HepG2 (cell line): ENCODE measurements around the gene ARRDC3. TPM values are rescaled to one million over a fixed set of nuclear protein-coding genes. Genes with fewer than 3 reads are reported as not detected.

Source experiments
- ATAC-seq: fragments of 200-7000 bp; cut with Tn5 transposase; 3 replicates; pipeline ENCODE4 v1.9.1; 2020; ENCODE audit warnings: mild to moderate bottlenecking, moderate library complexity
- BruUV-seq: library from RNA; stranded (reverse); fragments of 400-500 nt; replicated peaks from 2 replicates; lab custom pipeline; 2021; lab: Mats Ljungman, UMichigan
- CTCF ChIA-PET: fragments of 300-600 bp; formaldehyde crosslinking; extraction: SDS; loops from one replicate; lab custom pipeline; 2021; ENCODE audit warnings: low total read pairs, inconsistent platforms, low intra/inter-chr PET ratio; lab: Yijun Ruan, JAX
- POLR2A ChIA-PET: fragments of 350-600 bp; sonication (Branson Sonifier 250); formaldehyde crosslinking; loops from one replicate; lab custom pipeline; 2020; ENCODE audit warnings: antibody characterized with exemption, inconsistent platforms; lab: Yijun Ruan, JAX
- DNase-seq: peaks from one replicate; pipeline ENCODE4 v3.0.0-alpha.2; 2015; ENCODE audit warnings: low spot score
- FAIRE-seq: peaks from 3 replicates; lab custom pipeline; 2011; peaks lifted over from hg19 to GRCh38; lab: Jason Lieb, UNC
- H2AFZ ChIP-seq: one replicate; pipeline ENCODE4 v1.6.1; 2011; ENCODE audit warnings: low read length, inconsistent platforms
- H3K27ac ChIP-seq: fragments of 300-600 bp; 3 replicates; pipeline ENCODE4 v1.8.0; 2011; ENCODE audit warnings: mixed run types, mild to moderate bottlenecking, mixed read lengths, low read length, inconsistent platforms; ENCODE audit not compliant: insufficient read depth; ENCODE audit errors: extremely low read length
- H3K27me3 ChIP-seq, 2 experiments: fragments of 200-600 bp in 1 of 2; 2 replicates in 1 of 2; 3 replicates in 1 of 2; pipeline versions ENCODE4 v1.6.0 to v1.8.0; 2011; ENCODE audit warnings: low read length in 2 of 2, mild to moderate bottlenecking in 2 of 2, moderate library complexity in 2 of 2, inconsistent platforms in 1 of 2; ENCODE audit not compliant: insufficient read depth in 2 of 2, control insufficient read depth in 1 of 2
- H3K36me3 ChIP-seq, 2 experiments: fragments of 200-600 bp in 1 of 2; replicated peaks in 1 of 2; 2 replicates in 1 of 2; 3 replicates in 1 of 2; pipeline versions ENCODE4 v1.5.1 to v1.8.0; 2011; ENCODE audit warnings: low read length in 2 of 2, inconsistent platforms in 1 of 2; ENCODE audit not compliant: insufficient read depth in 2 of 2, control insufficient read depth in 1 of 2
- H3K4me1 ChIP-seq: 2 replicates; pipeline ENCODE4 v1.5.1; 2012; ENCODE audit warnings: low read length, inconsistent platforms; ENCODE audit not compliant: insufficient read depth
- H3K4me2 ChIP-seq: 2 replicates; pipeline ENCODE4 v1.6.0; 2011; ENCODE audit warnings: low read depth, low read length, inconsistent platforms
- H3K4me3 ChIP-seq, 3 experiments: fragments of 200-600 bp in 1 of 3; sonication (generic), shearing (Covaris generic) in 1 of 3; replicated peaks in 1 of 3; 2 replicates each; pipeline ENCODE4 v1.5.1; 2011 to 2016; ENCODE audit warnings: low read length in 3 of 3, inconsistent platforms in 2 of 3, low read depth in 2 of 3, mild to moderate bottlenecking in 2 of 3, control low read depth in 1 of 3, mixed read lengths in 1 of 3; ENCODE audit not compliant: insufficient read depth in 1 of 3
- H3K79me2 ChIP-seq: one replicate; pipeline ENCODE4 v1.6.1; 2011; ENCODE audit warnings: low read length, inconsistent platforms; ENCODE audit not compliant: insufficient read depth
- H3K9ac ChIP-seq: 2 replicates; pipeline ENCODE4 v1.6.0; 2011; ENCODE audit warnings: mild to moderate bottlenecking, low read depth, low read length, inconsistent platforms; ENCODE audit not compliant: insufficient read depth
- H3K9me3 ChIP-seq: 2 replicates; pipeline ENCODE4 v1.5.1; 2012; ENCODE audit warnings: mild to moderate bottlenecking, low read length
- H4K20me1 ChIP-seq: 2 replicates; pipeline ENCODE4 v1.6.0; 2011; ENCODE audit warnings: inconsistent platforms, mild to moderate bottlenecking, low read length, moderate library complexity; ENCODE audit not compliant: insufficient read depth
- CAMTA2 ChIP-seq: sonication (generic); formaldehyde crosslinking; IDR thresholded peaks from 2 replicates; pipeline ENCODE4 v1.4.0; 2020; ENCODE audit warnings: mild to moderate bottlenecking, missing genetic modification reagents, borderline replicate concordance
- HDAC2 ChIP-seq: sonication (generic); formaldehyde crosslinking; IDR thresholded peaks from 2 replicates; pipeline ENCODE4 v1.4.0; 2020; ENCODE audit warnings: missing genetic modification reagents
- MAFG ChIP-seq: sonication (generic); formaldehyde crosslinking; IDR thresholded peaks from 2 replicates; pipeline ENCODE4 v1.5.1; 2020; ENCODE audit warnings: mild to moderate bottlenecking, missing genetic modification reagents
- MXD4 ChIP-seq: IDR thresholded peaks from 2 replicates; pipeline ENCODE4 v1.6.1; 2016; ENCODE audit warnings: mild to moderate bottlenecking, missing biosample characterization, missing genetic modification reagents
- PAF1 ChIP-seq: IDR thresholded peaks from 2 replicates; pipeline ENCODE4 v1.6.1; 2016; ENCODE audit warnings: missing genetic modification reagents, missing compliant biosample characterization
- PAX8 ChIP-seq: sonication (generic); formaldehyde crosslinking; IDR thresholded peaks from 2 replicates; pipeline ENCODE4 v1.8.0; 2022; ENCODE audit warnings: mild to moderate bottlenecking, missing genetic modification reagents, borderline replicate concordance
- PHF21A ChIP-seq: sonication (generic); formaldehyde crosslinking; IDR thresholded peaks from 2 replicates; pipeline ENCODE4 v1.5.0; 2020; ENCODE audit warnings: mild to moderate bottlenecking, missing genetic modification reagents
- SMAD3 ChIP-seq: sonication (generic); formaldehyde crosslinking; IDR thresholded peaks from 2 replicates; pipeline ENCODE4 v1.4.0; 2020; ENCODE audit warnings: missing genetic modification reagents
- ZNF234 ChIP-seq: sonication (generic); formaldehyde crosslinking; conservative IDR thresholded peaks from 2 replicates; pipeline ENCODE4 v1.5.1; 2020; ENCODE audit warnings: mild to moderate bottlenecking, missing genetic modification reagents
- ZNF296 ChIP-seq: sonication (generic); formaldehyde crosslinking; conservative IDR thresholded peaks from 2 replicates; pipeline ENCODE4 v1.5.0; 2020; ENCODE audit warnings: mild to moderate bottlenecking, missing genetic modification reagents
- ZNF33B ChIP-seq: sonication (generic); formaldehyde crosslinking; IDR thresholded peaks from 2 replicates; pipeline ENCODE4 v1.5.1; 2020; ENCODE audit warnings: mild to moderate bottlenecking, missing genetic modification reagents
- ZNF775 ChIP-seq: sonication (generic); formaldehyde crosslinking; IDR thresholded peaks from 2 replicates; pipeline ENCODE4 v1.4.0; 2020; ENCODE audit warnings: missing genetic modification reagents, mild to moderate bottlenecking, moderate library complexity, borderline replicate concordance
- WGBS: methylation state at CpG from one replicate; pipeline ENCODE4 v1.1.6; 2017; ENCODE audit warnings: low lambda C conversion rate; 5-methylcytosine and 5-hydroxymethylcytosine counted together
- in situ Hi-C: cut with HindIII; loops from 2 replicates; pipeline ENCODE4 v1.10.0; 2017; ENCODE audit warnings: low pct_unique_long_range_greater_than_20kb; ENCODE audit not compliant: extremely low pct_ligation_motif_present
- intact Hi-C: fragments of 100-400 bp; cut with micrococcal nuclease; formaldehyde crosslinking; loops from one replicate; pipeline ENCODE4 v1.10.0; 2022; ENCODE audit not compliant: unreplicated experiment
- polyA plus RNA-seq, 8 experiments: library from polyadenylated mRNA; depleted of rRNA in 3 of 8; stranded (reverse) in 7 of 8; unstranded in 1 of 8; fragments of >200 nt; fragmentation: Illumina TruSeq in 4 of 8; extraction: Trizol in 4 of 8; gene quantifications; 2 replicates each; pipeline versions ENCODE4 v1.2.1 to v1.2.3, GENCODE V29; 2011 to 2016; ENCODE audit warnings: low read depth in 4 of 8, missing spikeins in 1 of 8, mixed read lengths in 1 of 8; ENCODE audit not compliant: insufficient read depth in 1 of 8
- total RNA-seq, 5 experiments: library from RNA; depleted of rRNA; stranded (reverse); fragments of >200 nt; fragmentation: Illumina TruSeq; extraction: Trizol; gene quantifications; 2 replicates each; pipeline ENCODE4 v1.2.3, GENCODE V29; 2016; ENCODE audit warnings: low read depth in 1 of 5
- TF ChIP-seq, protein P1 (sequence below): IDR thresholded peaks from 2 replicates; pipeline ENCODE4 v1.6.1; 2016; ENCODE audit warnings: mild to moderate bottlenecking
- TF ChIP-seq, protein P2 (sequence below): sonication (generic); formaldehyde crosslinking; IDR thresholded peaks from 2 replicates; pipeline ENCODE4 v1.4.0; 2020; ENCODE audit warnings: mild to moderate bottlenecking, low read depth, missing genetic modification reagents
- TF ChIP-seq, protein P3 (sequence below): sonication (generic); formaldehyde crosslinking; IDR thresholded peaks from 2 replicates; pipeline ENCODE4 v1.8.0; 2023; ENCODE audit warnings: mild to moderate bottlenecking, missing genetic modification reagents

Gene ARRDC3
- total and polyA plus RNA-seq, 2 of the 13 experiments (the other 11 are each of a cell fraction or from before 2014, with no cell fraction given): 3.4 to 24.4 TPM

DNA sequence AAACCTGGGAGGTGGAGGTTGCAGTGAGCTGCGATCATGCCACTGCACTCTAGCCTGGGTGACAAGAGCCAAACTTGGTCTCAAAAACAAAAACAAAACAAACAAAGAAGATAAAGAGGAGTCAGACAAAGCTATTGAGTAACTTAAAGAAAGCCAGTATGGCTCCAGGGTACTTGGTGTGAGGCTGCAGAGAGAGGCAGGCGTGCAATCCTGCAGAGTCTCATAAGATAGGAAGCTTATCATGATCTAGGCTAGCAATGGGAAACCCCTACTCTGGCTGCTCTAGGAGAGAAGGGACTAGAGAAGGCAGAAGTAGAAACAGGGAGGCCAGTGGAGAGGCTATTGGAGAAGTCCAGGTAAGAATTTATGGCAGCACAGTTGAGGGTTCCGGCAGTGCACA lies 42.0 kb downstream of the ARRDC3 start:
- Histone ChIP-seq H3K9me3 (no peaks in the 10 kb centered on the region), H3K27ac (no peak overlapping the region), H3K27me3 (no peaks in the 10 kb centered on the region), H3K4me1 (peaks cover 7% of the 10 kb centered on the region; the same call in 1 of the 2 replicates), H2AFZ (no peak overlapping the region), H3K9ac (no peak overlapping the region), H3K4me3 (no peak overlapping the region), H3K79me2 (no peaks in the 10 kb centered on the region), H4K20me1 (no peaks in the 10 kb centered on the region), H3K36me3 (no peaks in the 10 kb centered on the region), H3K4me2 (no peak overlapping the region)
- in situ Hi-C loops (no loop called here), intact Hi-C loops (no loop called here)
- ATAC-seq: no peak
- ChIA-PET POLR2A (no interaction called here), CTCF (no interaction called here)
- BruUV-seq: no TSS peak
- FAIRE-seq: no peak
- no peak for TF ChIP-seq SMAD3 (CRISPR knock-in tag)
- TF ChIP-seq ZNF33B: no peak
- TF ChIP-seq ZNF234 (CRISPR knock-in tag): no peak
- TF ChIP-seq, protein P1, sequence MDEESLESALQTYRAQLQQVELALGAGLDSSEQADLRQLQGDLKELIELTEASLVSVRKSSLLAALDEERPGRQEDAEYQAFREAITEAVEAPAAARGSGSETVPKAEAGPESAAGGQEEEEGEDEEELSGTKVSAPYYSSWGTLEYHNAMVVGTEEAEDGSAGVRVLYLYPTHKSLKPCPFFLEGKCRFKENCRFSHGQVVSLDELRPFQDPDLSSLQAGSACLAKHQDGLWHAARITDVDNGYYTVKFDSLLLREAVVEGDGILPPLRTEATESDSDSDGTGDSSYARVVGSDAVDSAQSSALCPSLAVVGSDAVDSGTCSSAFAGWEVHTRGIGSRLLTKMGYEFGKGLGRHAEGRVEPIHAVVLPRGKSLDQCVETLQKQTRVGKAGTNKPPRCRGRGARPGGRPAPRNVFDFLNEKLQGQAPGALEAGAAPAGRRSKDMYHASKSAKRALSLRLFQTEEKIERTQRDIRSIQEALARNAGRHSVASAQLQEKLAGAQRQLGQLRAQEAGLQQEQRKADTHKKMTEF: no peak
- no peak for TF ChIP-seq HDAC2 (CRISPR knock-in tag)
- TF ChIP-seq, protein P2, sequence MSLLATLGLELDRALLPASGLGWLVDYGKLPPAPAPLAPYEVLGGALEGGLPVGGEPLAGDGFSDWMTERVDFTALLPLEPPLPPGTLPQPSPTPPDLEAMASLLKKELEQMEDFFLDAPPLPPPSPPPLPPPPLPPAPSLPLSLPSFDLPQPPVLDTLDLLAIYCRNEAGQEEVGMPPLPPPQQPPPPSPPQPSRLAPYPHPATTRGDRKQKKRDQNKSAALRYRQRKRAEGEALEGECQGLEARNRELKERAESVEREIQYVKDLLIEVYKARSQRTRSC: no peak
- TF ChIP-seq PHF21A (CRISPR knock-in tag): no peak
- TF ChIP-seq PAF1 (CRISPR knock-in tag): no peak
- TF ChIP-seq ZNF775 (CRISPR knock-in tag): no peak
- TF ChIP-seq ZNF296 (CRISPR knock-in tag): no peak
- no peak for TF ChIP-seq PAX8
- no peak for TF ChIP-seq MXD4 (CRISPR knock-in tag)
- TF ChIP-seq, protein P3, sequence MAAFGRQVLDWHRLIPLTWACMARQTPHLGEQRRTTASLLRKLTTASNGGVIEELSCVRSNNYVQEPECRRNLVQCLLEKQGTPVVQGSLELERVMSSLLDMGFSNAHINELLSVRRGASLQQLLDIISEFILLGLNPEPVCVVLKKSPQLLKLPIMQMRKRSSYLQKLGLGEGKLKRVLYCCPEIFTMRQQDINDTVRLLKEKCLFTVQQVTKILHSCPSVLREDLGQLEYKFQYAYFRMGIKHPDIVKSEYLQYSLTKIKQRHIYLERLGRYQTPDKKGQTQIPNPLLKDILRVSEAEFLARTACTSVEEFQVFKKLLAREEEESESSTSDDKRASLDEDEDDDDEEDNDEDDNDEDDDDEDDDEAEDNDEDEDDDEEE (CRISPR knock-in tag): no peak
- no peak for TF ChIP-seq MAFG (CRISPR knock-in tag)
- TF ChIP-seq CAMTA2: no peak
- no peak for DNase-seq
- WGBS: 40% methylated on average over 3 of the region's 3 CpGs
